Activated naive CD4-positive, alpha-beta T cell treated with anti-CD3 and anti-CD28 coated beads, Interleukin-2, amount 50 U/mL, for 24 hours (primary cell): ENCODE data around the gene PTPRA.
A peak's percentile ranks its signal among the peaks of the same experiment; 100 is the strongest.

Experiments
- H3K27ac Mint-ChIP-seq: one replicate; pipeline ENCODE4 v1.8.0; 2021; ENCODE audit warnings: mild to moderate bottlenecking, mixed read lengths
- H3K27me3 Mint-ChIP-seq: one replicate; pipeline ENCODE4 v1.8.0; 2021; ENCODE audit warnings: mixed read lengths
- H3K36me3 Mint-ChIP-seq: one replicate; pipeline ENCODE4 v1.8.0; 2021; ENCODE audit warnings: mixed read lengths
- H3K4me1 Mint-ChIP-seq: one replicate; pipeline ENCODE4 v1.8.0; 2021; ENCODE audit warnings: mixed read lengths
- H3K4me3 Mint-ChIP-seq: one replicate; pipeline ENCODE4 v1.8.0; 2021; ENCODE audit warnings: mild to moderate bottlenecking, mixed read lengths
- H3K9me3 Mint-ChIP-seq: one replicate; pipeline ENCODE4 v1.8.0; 2021; ENCODE audit warnings: mixed read lengths

The PTPRA gene

DNA sequence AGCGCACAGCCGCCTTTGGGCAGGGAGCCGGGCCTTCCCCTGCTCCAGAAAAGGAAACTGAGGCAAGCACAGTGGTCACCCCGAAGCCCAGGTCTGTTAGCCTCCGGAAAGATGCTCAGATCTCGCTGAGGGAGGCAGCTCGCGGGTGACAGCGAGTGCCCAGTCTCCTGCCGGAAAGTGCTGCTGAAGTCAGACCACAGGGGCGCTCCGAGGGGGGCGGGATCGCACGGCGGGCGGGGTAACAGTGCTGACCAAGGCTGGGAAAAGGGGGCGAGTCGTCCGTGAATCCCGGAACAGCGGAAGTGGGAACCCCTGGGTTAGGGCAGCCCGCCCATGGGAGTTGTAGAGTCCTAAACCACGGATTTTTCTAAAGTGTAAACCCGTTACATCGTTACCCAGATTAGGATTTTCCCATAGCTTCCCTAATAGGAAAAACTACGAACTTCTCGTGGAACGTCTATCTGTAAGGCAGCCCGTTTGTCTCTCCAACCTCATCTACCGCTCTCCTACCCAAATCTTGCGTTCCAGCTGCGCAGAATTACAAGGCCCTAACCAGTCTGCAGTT, 32.2 kb upstream of the PTPRA start:
- no peaks in the 10 kb centered on the region for H3K27me3 Mint-ChIP-seq
- H3K4me3 Mint-ChIP-seq: peak overlapping the region; percentile 95
- H3K36me3 Mint-ChIP-seq: peaks cover 6% of the 10 kb centered on the region
- H3K9me3 Mint-ChIP-seq: no peaks in the 10 kb centered on the region
- H3K4me1 Mint-ChIP-seq: peaks cover 46% of the 10 kb centered on the region
- H3K27ac Mint-ChIP-seq: peak overlapping the region; percentile 89

- Mint-ChIP-seq H3K27ac (no peak overlapping the region), H3K27me3 (no peaks in the 10 kb centered on the region), H3K9me3 (no peaks in the 10 kb centered on the region), H3K4me1 (peaks cover 37% of the 10 kb centered on the region), H3K36me3 (peaks cover 4% of the 10 kb centered on the region), H3K4me3 (no peak overlapping the region)
Observed at GRCh38 chr20:2845607-2846006, 27.7 kb upstream of the PTPRA start.

DNA sequence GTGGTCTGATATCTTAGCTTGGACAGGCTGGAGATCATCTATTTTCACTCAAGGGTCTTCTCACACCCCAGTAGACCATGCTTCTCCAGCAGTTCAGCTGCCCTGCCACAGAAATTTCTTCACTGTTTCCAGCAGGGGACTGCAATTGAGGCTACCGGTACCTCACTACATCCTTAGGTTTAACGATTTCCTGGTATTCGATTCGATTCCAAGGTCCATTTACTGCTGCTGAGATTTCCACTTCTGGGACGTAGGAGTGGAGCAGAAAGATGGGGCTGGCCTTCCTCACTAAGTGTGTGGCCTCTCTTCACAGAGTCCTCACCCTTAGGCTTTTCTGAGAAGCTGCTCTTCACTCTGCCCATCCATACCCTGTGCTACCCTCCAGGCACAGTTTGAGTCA, 26.6 kb upstream of the PTPRA start:
- peaks cover 35% of the 10 kb centered on the region for H3K4me1 Mint-ChIP-seq
- H3K4me3 Mint-ChIP-seq: no peak overlapping the region
- H3K9me3 Mint-ChIP-seq: no peaks in the 10 kb centered on the region
- no peaks in the 10 kb centered on the region for H3K27me3 Mint-ChIP-seq
- no peak overlapping the region for H3K27ac Mint-ChIP-seq
- peaks cover 4% of the 10 kb centered on the region for H3K36me3 Mint-ChIP-seq

DNA sequence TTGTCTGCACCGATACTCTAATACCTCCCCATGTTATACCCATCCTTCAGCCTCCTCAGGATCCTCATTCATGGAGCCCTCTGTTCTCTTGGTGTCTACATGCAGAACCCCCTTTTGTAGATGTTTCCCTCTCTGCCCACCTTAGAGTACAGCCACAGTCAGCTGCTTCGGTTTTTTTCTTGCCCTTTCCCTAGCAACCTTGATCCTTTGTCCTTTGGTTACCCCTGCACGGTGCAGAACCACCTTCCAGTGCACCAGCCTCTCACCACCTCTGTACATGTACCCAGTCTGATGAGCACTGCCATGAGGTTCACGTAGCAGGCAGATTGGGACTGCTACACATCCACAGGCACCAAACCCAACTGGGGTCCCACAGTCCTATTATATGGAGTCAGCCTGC, 25.5 kb upstream of the PTPRA start:
- peaks cover 43% of the 10 kb centered on the region for H3K4me1 Mint-ChIP-seq
- no peaks in the 10 kb centered on the region for H3K9me3 Mint-ChIP-seq
- H3K36me3 Mint-ChIP-seq: peaks cover 4% of the 10 kb centered on the region
- no peak overlapping the region for H3K27ac Mint-ChIP-seq
- H3K4me3 Mint-ChIP-seq: no peak overlapping the region
- no peaks in the 10 kb centered on the region for H3K27me3 Mint-ChIP-seq

GRCh38 chr20:2849529-2849928, 23.8 kb upstream of the PTPRA start:
- Mint-ChIP-seq H3K27me3 (no peaks in the 10 kb centered on the region), H3K4me3 (no peak overlapping the region), H3K9me3 (no peaks in the 10 kb centered on the region), H3K4me1 (peaks cover 30% of the 10 kb centered on the region), H3K36me3 (peaks cover 3% of the 10 kb centered on the region), H3K27ac (no peak overlapping the region)

GRCh38 chr20:2851086-2851485, 22.2 kb upstream of the PTPRA start:
- Mint-ChIP-seq H3K4me3 (no peak overlapping the region), H3K36me3 (peaks cover 3% of the 10 kb centered on the region), H3K9me3 (no peaks in the 10 kb centered on the region), H3K27ac (no peak overlapping the region), H3K4me1 (peaks cover 19% of the 10 kb centered on the region), H3K27me3 (no peaks in the 10 kb centered on the region)

- no peaks in the 10 kb centered on the region for H3K4me1 Mint-ChIP-seq
- H3K27ac Mint-ChIP-seq: no peak overlapping the region
- no peaks in the 10 kb centered on the region for H3K27me3 Mint-ChIP-seq
- no peak overlapping the region for H3K4me3 Mint-ChIP-seq
- H3K9me3 Mint-ChIP-seq: no peaks in the 10 kb centered on the region
- peaks cover 2% of the 10 kb centered on the region for H3K36me3 Mint-ChIP-seq
Observed at GRCh38 chr20:2858591-2858990, 14.7 kb upstream of the PTPRA start.

DNA sequence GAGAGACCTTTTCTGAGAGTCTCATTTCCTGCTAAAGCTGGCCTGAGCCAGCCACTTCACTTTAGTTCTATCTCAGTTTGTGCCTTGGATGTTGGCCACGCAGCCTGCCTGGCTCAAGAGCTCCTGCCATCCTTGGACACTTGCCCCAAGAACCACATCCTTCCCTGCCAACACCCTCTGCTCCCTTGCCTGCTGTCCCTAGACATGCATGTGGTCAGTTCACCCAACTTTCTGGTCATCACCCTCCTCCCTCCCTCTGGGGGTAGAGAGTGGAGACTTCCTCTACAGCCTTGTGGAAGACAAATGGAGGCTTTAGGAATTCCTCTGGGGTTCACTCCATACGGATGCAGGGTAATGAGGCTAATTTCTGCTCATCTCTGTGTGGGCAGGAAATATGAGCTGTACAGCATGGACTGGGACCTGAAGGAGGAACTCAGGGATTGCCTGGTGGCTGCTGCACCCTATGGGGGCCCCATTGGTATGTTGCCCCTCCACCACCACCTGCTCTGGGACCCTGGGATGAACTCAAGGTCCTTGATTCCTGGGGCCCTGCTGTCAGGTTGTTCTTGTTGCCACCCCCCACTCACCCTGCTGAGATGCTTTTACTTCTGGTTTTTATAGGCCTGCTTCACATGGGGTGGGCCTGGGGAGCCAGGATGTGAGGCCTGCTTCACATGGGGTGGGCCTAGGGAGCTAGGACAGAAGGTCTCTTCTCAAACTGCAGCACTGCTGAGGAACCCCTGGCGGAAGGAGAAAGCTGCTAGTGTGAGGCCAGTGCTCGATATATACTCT, 13.8 kb upstream of the PTPRA start:
- peaks cover 2% of the 10 kb centered on the region for H3K36me3 Mint-ChIP-seq
- no peaks in the 10 kb centered on the region for H3K27me3 Mint-ChIP-seq
- no peaks in the 10 kb centered on the region for H3K9me3 Mint-ChIP-seq
- H3K27ac Mint-ChIP-seq: no peak overlapping the region
- H3K4me1 Mint-ChIP-seq: no peaks in the 10 kb centered on the region
- no peak overlapping the region for H3K4me3 Mint-ChIP-seq

- Mint-ChIP-seq H3K36me3 (peaks cover 2% of the 10 kb centered on the region), H3K9me3 (no peaks in the 10 kb centered on the region), H3K4me1 (peaks cover 37% of the 10 kb centered on the region), H3K27me3 (no peaks in the 10 kb centered on the region), H3K4me3 (no peak overlapping the region), H3K27ac (no peak overlapping the region)
Observed at GRCh38 chr20:2864626-2865025, 8.7 kb upstream of the PTPRA start.

DNA sequence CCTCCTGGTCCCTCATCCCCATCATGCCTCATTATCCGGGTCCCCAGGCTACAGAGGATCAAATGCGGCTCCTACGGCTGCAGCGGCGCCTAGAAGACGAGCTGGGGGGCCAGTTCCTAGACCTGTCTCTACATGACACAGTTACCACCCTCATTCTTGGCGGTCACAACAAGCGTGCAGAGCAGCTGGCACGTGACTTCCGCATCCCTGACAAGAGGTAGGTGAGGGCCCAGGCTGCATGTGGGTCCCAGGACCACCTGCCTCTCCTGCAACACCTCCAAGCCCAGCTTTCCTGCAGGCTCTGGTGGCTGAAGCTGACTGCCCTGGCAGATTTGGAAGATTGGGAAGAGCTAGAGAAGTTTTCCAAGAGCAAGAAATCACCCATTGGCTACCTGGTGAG, 8.2 kb upstream of the PTPRA start:
- Mint-ChIP-seq H3K9me3 (no peaks in the 10 kb centered on the region), H3K36me3 (peaks cover 2% of the 10 kb centered on the region), H3K27me3 (no peaks in the 10 kb centered on the region), H3K4me1 (peaks cover 37% of the 10 kb centered on the region), H3K27ac (peak overlapping the region; percentile 19), H3K4me3 (no peak overlapping the region)

GRCh38 chr20:2865630-2866029, 7.7 kb upstream of the PTPRA start:
- H3K27me3 Mint-ChIP-seq: no peaks in the 10 kb centered on the region
- no peak overlapping the region for H3K27ac Mint-ChIP-seq
- no peak overlapping the region for H3K4me3 Mint-ChIP-seq
- peaks cover 2% of the 10 kb centered on the region for H3K36me3 Mint-ChIP-seq
- H3K9me3 Mint-ChIP-seq: no peaks in the 10 kb centered on the region
- H3K4me1 Mint-ChIP-seq: peaks cover 41% of the 10 kb centered on the region

GRCh38 chr20:2866236-2866635, 7.0 kb upstream of the PTPRA start:
- H3K27ac Mint-ChIP-seq: no peak overlapping the region
- no peak overlapping the region for H3K4me3 Mint-ChIP-seq
- H3K9me3 Mint-ChIP-seq: no peaks in the 10 kb centered on the region
- H3K27me3 Mint-ChIP-seq: no peaks in the 10 kb centered on the region
- H3K36me3 Mint-ChIP-seq: peaks cover 2% of the 10 kb centered on the region
- H3K4me1 Mint-ChIP-seq: peaks cover 47% of the 10 kb centered on the region

DNA sequence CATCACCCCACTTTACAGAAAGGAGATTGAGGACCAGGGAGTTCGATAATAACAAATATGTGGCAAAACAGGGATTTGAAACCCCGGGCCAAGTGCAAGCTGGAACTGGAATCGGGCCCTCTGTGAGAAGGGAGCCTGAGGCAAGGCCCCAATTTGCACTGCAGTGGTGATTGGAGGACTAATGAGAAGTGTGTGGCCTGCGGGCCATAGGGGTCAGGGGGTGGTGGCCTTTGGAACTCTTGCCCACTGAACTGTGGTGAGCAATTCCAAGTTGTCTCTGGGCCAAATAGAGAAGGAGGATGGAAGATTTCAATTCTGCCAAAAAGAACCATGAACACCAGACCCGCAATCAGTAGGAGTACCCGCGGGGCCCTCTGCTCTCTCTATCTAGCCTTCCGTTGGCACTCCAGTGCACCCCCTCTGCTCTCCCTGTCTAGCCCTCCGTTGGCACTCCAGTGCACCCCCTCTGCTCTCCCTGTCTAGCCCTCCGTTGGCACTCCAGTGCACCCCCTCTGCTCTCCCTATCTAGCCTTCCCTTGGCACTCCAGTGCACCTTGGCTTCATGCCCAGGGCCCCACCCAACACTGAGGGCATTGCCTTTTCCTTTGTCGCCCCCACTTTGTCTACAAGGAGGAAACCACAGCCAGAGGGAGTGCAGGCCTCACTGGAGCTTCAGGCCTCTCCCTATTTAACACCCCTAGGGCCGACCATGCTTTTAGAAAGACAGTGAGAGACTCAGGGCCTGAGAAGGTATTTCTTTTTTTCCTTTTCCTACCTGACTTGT, 6.0 kb upstream of the PTPRA start:
- Mint-ChIP-seq H3K4me1 (peaks cover 53% of the 10 kb centered on the region), H3K27ac (no peak overlapping the region), H3K9me3 (no peaks in the 10 kb centered on the region), H3K27me3 (no peaks in the 10 kb centered on the region), H3K4me3 (no peak overlapping the region), H3K36me3 (no peaks in the 10 kb centered on the region)

DNA sequence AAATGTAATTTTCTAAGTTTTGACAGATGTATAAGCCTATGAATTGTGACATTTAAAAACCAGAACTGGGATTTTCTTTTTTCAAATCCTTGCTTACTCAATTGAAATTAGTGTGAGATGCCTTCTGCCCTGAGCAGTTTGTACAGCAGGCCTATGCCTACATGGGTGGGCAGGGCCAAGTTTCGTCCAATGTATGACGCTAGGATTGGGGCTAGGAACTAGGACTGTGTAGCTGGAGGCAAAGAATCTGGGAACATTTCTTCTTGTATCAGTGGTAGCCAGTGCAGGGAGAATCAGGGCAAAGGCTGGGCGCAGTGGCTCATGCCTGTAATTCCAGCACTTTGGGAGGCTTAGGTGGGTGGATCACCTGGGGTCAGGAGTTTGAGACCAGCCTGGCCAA, 3.9 kb upstream of the PTPRA start:
- Mint-ChIP-seq H3K27ac (no peak overlapping the region), H3K27me3 (no peaks in the 10 kb centered on the region), H3K4me3 (no peak overlapping the region), H3K4me1 (peaks cover 54% of the 10 kb centered on the region), H3K36me3 (no peaks in the 10 kb centered on the region), H3K9me3 (no peaks in the 10 kb centered on the region)

- Mint-ChIP-seq H3K27ac (no peak overlapping the region), H3K4me1 (peaks cover 59% of the 10 kb centered on the region), H3K27me3 (no peaks in the 10 kb centered on the region), H3K4me3 (peak overlapping the region; percentile 45), H3K36me3 (no peaks in the 10 kb centered on the region), H3K9me3 (no peaks in the 10 kb centered on the region)
Observed at GRCh38 chr20:2871111-2871465, 2.2 kb upstream of the PTPRA start.
